Measurements from ENCODE around the gene DDIT4L.
"Not testable (repeated sequence)": the region's sequence is repeated elsewhere in the genome, so short reads cannot be mapped to it uniquely, and the experiment has no call there.

DDIT4L gene

DNA sequence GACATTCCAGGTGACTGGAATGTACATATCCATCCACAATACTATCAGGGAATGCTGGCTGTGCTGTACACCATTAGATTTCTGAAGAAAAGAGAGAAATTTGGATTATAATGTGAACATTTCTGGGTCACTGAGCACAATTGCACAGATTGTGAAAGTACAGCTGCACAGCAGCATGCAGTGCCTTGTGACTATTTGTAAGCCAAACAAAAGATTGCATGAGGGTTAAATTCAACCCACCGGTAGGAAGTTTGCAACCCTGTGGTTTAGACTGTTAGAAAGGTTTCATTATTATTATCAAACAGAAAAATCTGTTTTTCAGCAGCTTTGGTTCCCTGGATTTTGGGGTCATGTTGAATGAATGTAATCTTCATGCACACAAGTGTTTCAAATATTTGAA is 24.5 kb downstream of the DDIT4L start:
- no peak for DNase-seq

DNA sequence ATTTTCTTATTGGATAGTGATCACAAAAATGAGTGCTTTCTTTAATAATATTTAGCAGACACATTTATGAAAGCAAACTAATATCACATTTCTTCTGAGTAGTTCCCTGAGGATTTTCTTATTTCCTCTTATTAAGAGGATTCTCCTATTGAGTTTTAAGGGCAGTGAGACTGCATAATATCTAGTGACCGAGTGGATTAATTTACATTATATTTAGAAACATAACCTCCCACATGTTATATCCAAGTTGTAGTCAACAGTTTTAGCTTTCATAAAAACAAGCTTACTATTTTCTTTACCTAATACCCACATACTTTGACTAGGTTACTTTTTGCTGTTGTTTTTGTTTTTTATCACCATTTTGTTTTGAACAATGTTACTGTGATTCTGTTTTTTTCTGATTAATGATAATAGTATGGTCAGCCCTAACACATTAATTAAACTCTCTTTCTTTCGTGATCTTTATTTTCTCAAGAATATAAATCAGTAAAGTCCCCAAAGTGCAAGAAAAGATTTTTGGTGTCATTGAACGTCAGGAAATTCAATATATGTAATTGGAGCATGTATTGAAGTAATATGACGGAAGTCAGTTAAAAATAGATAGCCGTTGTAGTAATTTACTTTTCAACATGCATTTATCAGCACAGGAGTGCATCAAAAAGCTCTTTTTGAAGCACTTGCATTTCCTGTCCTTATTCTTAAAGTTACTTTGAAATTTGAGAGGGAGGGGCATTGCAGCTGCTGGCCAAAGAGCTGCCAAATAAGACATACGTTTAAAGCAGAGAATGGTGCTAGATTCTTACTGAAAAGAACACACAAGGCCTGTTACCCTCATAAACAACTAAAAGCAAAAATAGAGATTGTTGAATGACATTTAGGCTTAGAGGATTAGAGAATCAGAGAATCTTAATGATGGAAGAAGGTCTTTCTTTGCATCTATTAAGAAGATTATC is 25.2 kb downstream of the DDIT4L start:
- DNase-seq, result no peak

DNA sequence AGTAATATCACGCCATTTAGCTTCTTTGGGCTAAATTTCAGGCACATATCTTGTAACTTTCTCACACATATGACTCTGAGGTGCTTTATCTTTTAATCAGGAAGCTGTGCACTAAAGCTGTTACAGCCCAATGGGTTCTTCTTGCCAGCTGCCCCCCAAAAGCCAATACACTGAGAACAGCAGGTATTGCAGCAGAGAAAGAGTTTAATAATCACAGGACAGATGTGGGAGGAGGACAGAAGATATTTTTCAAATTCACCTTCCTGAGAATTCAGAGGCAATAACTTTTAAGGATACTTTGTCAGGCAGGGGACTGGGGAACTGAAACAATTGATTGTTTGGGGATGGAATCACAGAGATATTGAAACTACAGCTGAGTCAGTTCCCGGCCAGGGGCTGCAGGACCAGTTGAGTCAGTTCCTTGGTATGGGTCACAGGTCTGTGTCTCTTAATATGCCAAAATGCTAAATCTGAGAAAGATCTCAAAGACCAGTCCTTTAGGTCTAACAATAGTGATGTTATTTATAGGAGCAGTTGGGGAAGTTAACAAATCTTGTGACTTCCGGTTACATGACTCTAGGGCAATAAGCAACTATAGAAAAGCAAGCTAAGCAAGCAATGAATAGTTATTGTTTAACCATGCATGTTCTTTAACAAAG is 28.1 kb downstream of the DDIT4L start:
- DNase-seq, result no peak

DNA sequence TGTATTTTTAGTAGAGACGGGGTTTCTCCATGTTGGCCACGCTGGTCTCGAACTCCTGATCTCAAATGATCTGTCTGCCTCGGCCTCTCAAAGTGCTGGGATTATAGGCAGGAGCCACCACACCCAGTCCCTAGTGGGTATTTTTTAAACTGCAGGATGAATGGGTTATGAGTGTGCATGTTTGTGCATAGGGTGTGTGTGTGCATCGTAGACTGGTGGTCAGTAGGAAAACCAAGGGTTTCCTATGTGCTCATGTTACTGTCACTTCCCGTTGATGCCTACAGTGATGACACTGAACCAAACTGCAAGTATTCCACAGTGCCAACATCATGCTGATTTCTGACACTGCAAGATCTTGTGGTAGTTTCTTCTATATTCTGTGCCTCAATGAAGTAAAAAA is 41.1 kb downstream of the DDIT4L start:
- no peak for DNase-seq

DNA sequence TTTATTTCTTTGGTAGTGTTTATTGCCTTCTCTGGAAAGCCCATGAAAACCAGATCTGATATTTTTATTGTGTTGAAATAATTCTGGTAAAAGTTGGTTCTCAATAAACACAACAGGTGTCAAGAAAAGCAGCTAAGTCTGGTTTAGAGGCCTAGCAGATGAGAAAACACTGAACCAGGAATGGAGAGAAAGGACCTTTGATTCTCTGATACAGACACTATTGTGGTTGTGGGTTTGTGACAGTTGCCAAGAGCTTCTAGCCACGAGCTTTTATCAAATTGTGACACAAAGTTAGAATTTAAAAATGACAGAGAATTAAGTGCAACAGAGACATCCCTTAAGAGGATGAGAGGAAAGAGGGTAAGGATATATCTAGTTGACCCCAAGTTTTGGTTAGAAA is 42.6 kb downstream of the DDIT4L start:
- DNase-seq, result no peak

DNA sequence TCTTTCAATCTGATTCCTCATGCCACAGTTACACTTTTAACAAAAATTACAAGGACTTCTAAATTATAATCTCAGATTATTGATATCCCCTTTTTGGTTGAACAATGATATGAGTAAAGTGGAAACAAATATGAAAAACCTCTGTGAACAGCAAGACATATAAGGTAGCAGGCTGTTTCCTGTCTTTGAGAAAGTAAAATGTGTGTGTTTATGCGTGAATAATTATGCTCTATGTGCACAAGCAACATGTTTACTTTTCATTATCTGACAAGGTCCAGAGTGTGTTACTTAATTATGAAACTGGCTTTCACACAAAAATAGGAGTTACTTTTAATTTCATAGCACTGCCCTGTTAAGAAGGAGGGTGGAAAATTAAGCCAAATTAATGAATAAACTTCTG is 43.1 kb downstream of the DDIT4L start:
- no peak for DNase-seq

DNA sequence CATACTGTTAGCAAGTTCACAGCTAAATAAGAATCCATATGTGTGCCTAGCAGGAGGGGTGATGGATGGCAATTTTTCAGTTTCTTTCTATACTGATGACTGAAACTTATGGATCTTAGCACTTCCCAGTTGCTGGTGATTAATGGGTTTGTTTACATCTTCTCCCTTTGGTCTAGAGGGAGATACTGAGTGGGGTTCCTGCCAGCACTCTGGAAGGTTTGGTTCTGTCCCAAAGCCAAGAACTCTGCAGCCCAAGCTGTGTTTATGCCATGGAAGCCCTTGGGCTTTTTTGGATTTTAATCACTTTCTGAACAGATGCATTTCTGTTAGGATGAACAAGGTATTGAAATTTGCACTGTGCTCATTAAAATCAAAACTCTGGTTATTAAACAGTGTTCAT is 43.5 kb downstream of the DDIT4L start:
- no peak for DNase-seq

DNA sequence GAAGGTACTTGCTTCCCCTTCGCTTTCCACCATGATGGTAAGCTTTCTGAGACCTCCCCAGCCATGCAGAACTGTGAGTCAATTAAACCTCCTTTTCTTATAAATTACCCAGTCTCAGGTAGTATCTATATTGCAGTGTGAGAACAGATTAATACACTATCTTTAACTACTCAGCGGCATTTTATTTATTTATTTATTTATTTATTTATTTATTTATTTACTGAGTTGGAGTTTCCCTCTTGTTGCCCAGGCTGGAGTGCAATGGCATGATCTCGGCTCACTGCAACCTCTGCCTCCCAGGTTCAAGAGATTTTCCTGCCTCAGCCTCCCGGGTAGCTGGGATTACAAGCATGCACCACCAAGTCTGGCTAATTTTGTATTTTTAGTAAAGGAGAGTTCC is 52.9 kb downstream of the DDIT4L start:
- not testable (repeated sequence) for DNase-seq

Measured in activated T-cell treated with anti-CD3 and anti-CD28 coated beads, Interleukin-2, amount 50 U/mL, for 48 hours (primary cell).